Fibroblast of lung (primary cell): ENCODE measurements around the gene TRPT1. TPM values are rescaled to one million over a fixed set of nuclear protein-coding genes. Genes with fewer than 3 reads are reported as not detected.

ENCODE experiments used
- DNase-seq, 2 donors: peaks; one replicate each; pipeline versions ENCODE4 v3.0.0 to v3.0.0-alpha.2; 2010; ENCODE audit warnings: low read depth in 2 of 2
- H2AFZ ChIP-seq: 2 replicates; pipeline ENCODE4 v1.5.1; 2012; ENCODE audit warnings: low read length, control low read depth, inconsistent platforms
- H3K27ac ChIP-seq: 2 replicates; pipeline ENCODE4 v1.5.1; 2011; ENCODE audit warnings: low read length, control low read depth; ENCODE audit not compliant: insufficient read depth
- H3K27me3 ChIP-seq: 2 replicates; pipeline ENCODE4 v1.5.1; 2011; ENCODE audit warnings: mild to moderate bottlenecking, low read length; ENCODE audit not compliant: control insufficient read depth, insufficient read depth
- H3K36me3 ChIP-seq: 2 replicates; pipeline ENCODE4 v1.5.1; 2011; ENCODE audit warnings: low read length; ENCODE audit not compliant: control insufficient read depth, insufficient read depth
- H3K4me1 ChIP-seq: 2 replicates; pipeline ENCODE4 v1.5.1; 2011; ENCODE audit warnings: low read length; ENCODE audit not compliant: control insufficient read depth, insufficient read depth; ENCODE audit errors: extremely low read depth
- H3K4me2 ChIP-seq: 2 replicates; pipeline ENCODE4 v1.5.1; 2011; ENCODE audit warnings: low read length, control low read depth; ENCODE audit not compliant: insufficient read depth; ENCODE audit errors: extremely low read depth
- H3K4me3 ChIP-seq, 4 experiments: fragments of 200-600 bp in 1 of 4; sonication (generic) in 1 of 4; replicated peaks in 1 of 4; 2 replicates each; pipeline ENCODE4 v1.5.1; 2011 to 2016; ENCODE audit warnings: low read length in 4 of 4, low read depth in 3 of 4, mild to moderate bottlenecking in 3 of 4, control low read depth in 2 of 4, inconsistent platforms in 1 of 4, mixed read lengths in 1 of 4; ENCODE audit not compliant: insufficient read depth in 1 of 4; ENCODE audit errors: control extremely low read depth in 1 of 4
- H3K79me2 ChIP-seq: 2 replicates; pipeline ENCODE4 v1.5.1; 2012; ENCODE audit warnings: mild to moderate bottlenecking, low read length, inconsistent platforms; ENCODE audit not compliant: control insufficient read depth, insufficient read depth
- H3K9ac ChIP-seq: 2 replicates; pipeline ENCODE4 v1.5.1; 2011; ENCODE audit warnings: mild to moderate bottlenecking, low read length, control low read depth; ENCODE audit not compliant: insufficient read depth
- H3K9me3 ChIP-seq: 2 replicates; pipeline ENCODE4 v1.5.1; 2012; ENCODE audit warnings: low read depth, low read length; ENCODE audit not compliant: control insufficient read depth, insufficient read depth
- H4K20me1 ChIP-seq: 2 replicates; pipeline ENCODE4 v1.5.1; 2011; ENCODE audit warnings: low read length; ENCODE audit not compliant: control insufficient read depth, insufficient read depth; ENCODE audit errors: extremely low read depth
- EZH2 ChIP-seq: IDR thresholded peaks from 2 replicates; pipeline ENCODE4 v1.5.1; 2012; ENCODE audit warnings: low read length, control low read depth, mild to moderate bottlenecking; ENCODE audit errors: missing control alignments
- polyA plus RNA-seq, 2 donors: library from polyadenylated mRNA; depleted of rRNA in 1 of 2; stranded (reverse) in 1 of 2; unstranded in 1 of 2; fragments of >200 nt; gene quantifications; 2 replicates each; pipeline ENCODE4 v1.2.1, GENCODE V29; 2011 to 2012; ENCODE audit warnings: missing spikeins in 1 of 2
- total RNA-seq: library from RNA; depleted of rRNA; stranded (reverse); fragments of >200 nt; gene quantifications from 2 replicates; pipeline ENCODE4 v1.2.1, GENCODE V29; 2014
- TF ChIP-seq, protein P1 (sequence below), 2 donors: IDR thresholded peaks in 1 of 2; conservative IDR thresholded peaks in 1 of 2; 1 replicate in 1 of 2; 2 replicates in 1 of 2; pipeline ENCODE4 v1.5.1; 2011 to 2012; ENCODE audit warnings: low read length in 2 of 2, control low read depth in 1 of 2, inconsistent platforms in 1 of 2, low read depth in 1 of 2, mild to moderate bottlenecking in 1 of 2

Gene TRPT1
- total and polyA plus RNA-seq, 2 donors (not counting 1 experiment from before 2014, with no cell fraction given): 20.5 to 41.5 TPM

DNA sequence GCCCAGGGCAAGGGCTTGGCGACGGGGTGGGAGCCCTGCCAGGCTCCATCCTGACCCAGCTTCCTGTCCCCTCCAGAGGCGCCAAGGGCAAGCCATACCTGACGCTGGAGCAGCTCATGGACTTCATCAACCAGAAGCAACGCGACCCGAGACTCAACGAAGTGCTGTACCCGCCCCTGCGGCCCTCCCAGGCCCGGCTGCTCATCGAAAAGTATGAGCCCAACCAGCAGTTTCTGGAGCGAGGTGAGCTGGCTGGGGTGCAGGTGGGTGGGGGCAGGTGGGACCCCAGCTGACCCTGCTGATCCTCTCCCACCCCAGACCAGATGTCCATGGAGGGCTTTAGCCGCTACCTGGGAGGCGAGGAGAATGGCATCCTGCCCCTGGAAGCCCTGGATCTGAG is 30.3 kb upstream of the TRPT1 start:
- Histone ChIP-seq H3K36me3 (peaks cover 32% of the 10 kb centered on the region), H3K79me2 (peaks cover 24% of the 10 kb centered on the region)
- DNase-seq: no peak

DNA sequence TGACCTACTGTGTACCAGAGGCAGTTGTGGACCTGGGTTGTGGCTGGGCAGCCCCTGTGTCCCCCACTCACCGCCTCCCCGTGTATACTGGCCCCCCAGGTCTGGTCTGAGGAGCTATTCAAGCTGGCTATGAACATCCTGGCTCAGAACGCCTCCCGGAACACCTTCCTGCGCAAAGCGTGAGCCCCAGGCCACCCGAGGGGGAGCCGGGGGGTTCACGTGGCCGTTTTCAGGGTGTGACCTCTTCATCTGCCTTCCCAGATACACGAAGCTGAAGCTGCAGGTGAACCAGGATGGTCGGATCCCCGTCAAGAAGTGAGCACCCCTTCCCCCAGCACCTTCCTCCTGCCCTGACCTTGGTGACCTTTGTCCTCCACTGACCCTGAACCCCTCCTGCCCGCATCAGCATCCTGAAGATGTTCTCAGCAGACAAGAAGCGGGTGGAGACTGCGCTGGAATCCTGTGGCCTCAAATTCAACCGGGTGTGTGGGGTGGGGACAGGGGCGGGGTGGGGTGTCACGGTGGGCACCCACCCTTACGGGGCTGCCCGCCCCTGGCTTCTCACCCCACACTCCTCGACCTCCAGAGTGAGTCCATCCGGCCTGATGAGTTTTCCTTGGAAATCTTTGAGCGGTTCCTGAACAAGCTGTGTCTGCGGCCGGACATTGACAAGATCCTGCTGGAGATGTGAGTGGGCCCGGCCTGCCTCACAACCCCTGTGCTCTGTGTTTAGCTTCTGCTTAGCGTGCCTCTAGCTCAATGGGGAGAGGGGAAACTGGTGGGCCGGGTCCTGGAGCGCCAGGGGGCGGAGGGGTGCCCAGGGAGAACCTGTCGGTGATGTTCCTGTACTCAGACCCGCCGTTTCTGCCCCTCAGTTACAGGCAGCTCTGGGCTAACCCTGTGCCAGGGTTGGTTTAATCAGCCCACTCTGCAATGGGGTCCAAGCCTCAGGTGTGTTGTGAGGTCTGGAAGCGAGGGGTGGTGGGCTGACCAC is 29.4 kb upstream of the TRPT1 start:
- Histone ChIP-seq H3K4me2 (no peak overlapping the region), H3K79me2 (peaks cover 24% of the 10 kb centered on the region), H2AFZ (no peak overlapping the region), H3K9ac (no peak overlapping the region), H3K27me3 (no peaks in the 10 kb centered on the region), H4K20me1 (no peaks in the 10 kb centered on the region), H3K36me3 (peaks cover 29% of the 10 kb centered on the region), H3K4me3 (no peak overlapping the region), H3K27ac (no peak overlapping the region), H3K9me3 (no peaks in the 10 kb centered on the region), H3K4me1 (peaks cover 5% of the 10 kb centered on the region)
- no peak for DNase-seq
- no peak for TF ChIP-seq EZH2
- TF ChIP-seq, protein P1, sequence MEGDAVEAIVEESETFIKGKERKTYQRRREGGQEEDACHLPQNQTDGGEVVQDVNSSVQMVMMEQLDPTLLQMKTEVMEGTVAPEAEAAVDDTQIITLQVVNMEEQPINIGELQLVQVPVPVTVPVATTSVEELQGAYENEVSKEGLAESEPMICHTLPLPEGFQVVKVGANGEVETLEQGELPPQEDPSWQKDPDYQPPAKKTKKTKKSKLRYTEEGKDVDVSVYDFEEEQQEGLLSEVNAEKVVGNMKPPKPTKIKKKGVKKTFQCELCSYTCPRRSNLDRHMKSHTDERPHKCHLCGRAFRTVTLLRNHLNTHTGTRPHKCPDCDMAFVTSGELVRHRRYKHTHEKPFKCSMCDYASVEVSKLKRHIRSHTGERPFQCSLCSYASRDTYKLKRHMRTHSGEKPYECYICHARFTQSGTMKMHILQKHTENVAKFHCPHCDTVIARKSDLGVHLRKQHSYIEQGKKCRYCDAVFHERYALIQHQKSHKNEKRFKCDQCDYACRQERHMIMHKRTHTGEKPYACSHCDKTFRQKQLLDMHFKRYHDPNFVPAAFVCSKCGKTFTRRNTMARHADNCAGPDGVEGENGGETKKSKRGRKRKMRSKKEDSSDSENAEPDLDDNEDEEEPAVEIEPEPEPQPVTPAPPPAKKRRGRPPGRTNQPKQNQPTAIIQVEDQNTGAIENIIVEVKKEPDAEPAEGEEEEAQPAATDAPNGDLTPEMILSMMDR (conservative IDR thresholded peaks at IDR 0.05 in 1 of 2, IDR thresholded peaks at IDR 0.05 in 1 of 2; ENCODE audit: low read depth in 1 of 2, low read length in 2 of 2): no peak

More for the DNA sequence above, 30.3 kb upstream of the TRPT1 start:
- H3K27me3 ChIP-seq: no peaks in the 10 kb centered on the region
- no peaks in the 10 kb centered on the region for H3K9me3 ChIP-seq
- H2AFZ ChIP-seq: no peak overlapping the region
- H3K9ac ChIP-seq: no peak overlapping the region
- H3K4me3 ChIP-seq: no peak overlapping the region
- peaks cover 3% of the 10 kb centered on the region for H3K4me1 ChIP-seq
- TF ChIP-seq, protein P1 (conservative IDR thresholded peaks at IDR 0.05 in 1 of 2, IDR thresholded peaks at IDR 0.05 in 1 of 2; ENCODE audit: low read depth in 1 of 2, low read length in 2 of 2): no peak
- TF ChIP-seq EZH2: no peak
- H4K20me1 ChIP-seq: no peaks in the 10 kb centered on the region
- no peak overlapping the region for H3K4me2 ChIP-seq
- no peak overlapping the region for H3K27ac ChIP-seq

DNA sequence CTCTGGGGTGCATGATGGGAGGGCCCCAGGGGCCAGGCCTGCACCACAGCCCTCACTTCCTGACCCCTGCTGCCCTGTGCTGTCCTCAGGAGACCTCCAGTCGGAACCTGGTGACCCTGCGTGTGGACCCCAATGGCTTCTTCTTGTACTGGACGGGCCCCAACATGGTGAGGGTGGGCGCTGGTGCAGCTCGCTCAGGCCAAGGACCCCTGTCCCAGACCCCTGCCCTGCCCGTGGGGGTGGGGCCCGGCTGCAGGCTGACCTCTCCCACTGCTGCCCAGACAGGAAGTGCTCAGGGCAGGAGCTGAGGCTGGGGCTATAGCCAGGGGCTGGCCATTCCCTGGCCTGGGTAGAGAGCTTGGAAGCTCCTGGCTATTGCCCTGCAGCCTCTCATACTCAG is 28.3 kb upstream of the TRPT1 start:
- Histone ChIP-seq H3K9me3 (no peaks in the 10 kb centered on the region), H3K79me2 (peaks cover 24% of the 10 kb centered on the region), H3K4me3 (no peak overlapping the region), H3K27ac (no peak overlapping the region), H3K9ac (no peak overlapping the region), H3K4me1 (peaks cover 5% of the 10 kb centered on the region), H3K4me2 (no peak overlapping the region), H3K27me3 (no peaks in the 10 kb centered on the region), H4K20me1 (no peaks in the 10 kb centered on the region), H2AFZ (no peak overlapping the region), H3K36me3 (peaks cover 24% of the 10 kb centered on the region)
- no peak for DNase-seq
- TF ChIP-seq, protein P1 (conservative IDR thresholded peaks at IDR 0.05 in 1 of 2, IDR thresholded peaks at IDR 0.05 in 1 of 2; ENCODE audit: low read depth in 1 of 2, low read length in 2 of 2): no peak
- no peak for TF ChIP-seq EZH2
